Prostate gland (tissue), 2 donors: ENCODE measurements around the gene CRIM1.

Experiments used
- CTCF ChIP-seq, 4 experiments: fragments of 200-600 bp in 2 of 4; fragments of 450-650 bp in 2 of 4; sonication (generic) in 2 of 4; IDR thresholded peaks; 1 replicate in 3 of 4; 2 replicates in 1 of 4; pipeline ENCODE4 v1.5.1; 2016 to 2019; ENCODE audit warnings: antibody characterized with exemption in 4 of 4, mild to moderate bottlenecking in 2 of 4, moderate library complexity in 2 of 4
- POLR2A ChIP-seq: fragments of 450-650 bp; IDR thresholded peaks from one replicate; pipeline ENCODE4 v1.6.1; 2016; ENCODE audit warnings: antibody characterized with exemption, mild to moderate bottlenecking

- TF ChIP-seq CTCF (IDR thresholded peaks at IDR 0.05) (no peak), POLR2A (no peak)
Measured at GRCh38 chr2:36473230-36473629, 117.7 kb downstream of the CRIM1 start.
